ENCODE results near the gene LYZL1. TPM values are rescaled to one million over a fixed set of nuclear protein-coding genes. Genes with fewer than 3 reads are reported as not detected.

Gene LYZL1
- polyA plus RNA-seq, 2 donors = not detected

DNA sequence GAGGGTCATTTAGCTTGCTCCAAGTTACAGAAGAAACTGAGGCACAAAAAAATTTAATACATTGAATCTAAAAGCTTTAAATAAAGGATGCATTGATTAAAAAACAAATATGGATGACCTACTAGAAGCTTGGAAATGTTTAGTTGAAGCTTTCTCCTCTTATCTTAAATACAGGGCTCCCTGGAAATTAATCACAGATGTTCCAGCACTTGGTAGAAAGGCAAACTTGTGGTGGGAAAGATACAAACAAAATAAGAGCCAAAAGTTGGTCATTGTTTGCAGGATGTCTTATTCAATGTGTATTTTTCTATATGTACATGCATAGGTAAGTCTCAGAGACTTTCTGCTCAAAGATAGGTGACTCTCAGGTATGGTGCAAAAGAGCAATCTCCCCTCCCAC, 40.7 kb upstream of the LYZL1 start:
- H3K4me1 ChIP-seq (ENCODE audit: control insufficient read depth in 2 of 2, insufficient read depth in 2 of 2, low read length in 1 of 2) = no peaks in the 10 kb centered on the region
- H3K9me3 ChIP-seq (ENCODE audit: control insufficient read depth in 2 of 2, insufficient read depth in 1 of 2, low read depth in 1 of 2, low read length in 1 of 2) = no peaks in the 10 kb centered on the region
- H3K36me3 ChIP-seq (ENCODE audit: control insufficient read depth in 2 of 2, insufficient read depth in 2 of 2, low read length in 1 of 2) = no peaks in the 10 kb centered on the region
- H3K27me3 ChIP-seq (ENCODE audit: control insufficient read depth in 1 of 2, insufficient read depth in 2 of 2, low read length in 2 of 2) = no peaks in the 10 kb centered on the region
- H3K4me3 ChIP-seq (ENCODE audit: low read depth in 1 of 2, low read length in 2 of 2) = no peak overlapping the region
- H3K27ac ChIP-seq (ENCODE audit: low read depth in 2 of 2, low read length in 1 of 2) = no peak overlapping the region

DNA sequence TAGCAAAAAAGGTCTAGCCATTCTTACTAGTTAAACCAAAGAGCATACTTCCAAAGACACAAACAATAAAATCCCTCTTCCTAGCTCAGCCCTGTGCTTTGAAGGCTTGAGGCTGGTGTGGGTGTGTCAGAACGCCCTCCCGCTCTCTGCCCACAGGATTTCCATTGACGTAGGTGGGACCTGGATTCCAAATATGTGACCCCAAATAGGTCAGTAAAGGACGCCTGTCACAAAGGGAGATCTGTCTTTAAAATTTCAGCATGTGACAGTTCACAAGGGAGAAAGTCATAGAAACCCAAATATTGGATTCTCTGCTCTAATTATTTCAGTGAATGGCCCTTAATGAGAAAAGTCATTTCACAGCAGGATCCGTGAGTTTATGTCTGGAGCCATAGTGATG, 39.9 kb upstream of the LYZL1 start:
- H3K9me3 ChIP-seq (ENCODE audit: control insufficient read depth in 2 of 2, insufficient read depth in 1 of 2, low read depth in 1 of 2, low read length in 1 of 2) = no peaks in the 10 kb centered on the region
- no peaks in the 10 kb centered on the region for H3K4me1 ChIP-seq (ENCODE audit: control insufficient read depth in 2 of 2, insufficient read depth in 2 of 2, low read length in 1 of 2)
- H3K27ac ChIP-seq (ENCODE audit: low read depth in 2 of 2, low read length in 1 of 2) = no peak overlapping the region
- H3K27me3 ChIP-seq (ENCODE audit: control insufficient read depth in 1 of 2, insufficient read depth in 2 of 2, low read length in 2 of 2) = no peaks in the 10 kb centered on the region
- no peak overlapping the region for H3K4me3 ChIP-seq (ENCODE audit: low read depth in 1 of 2, low read length in 2 of 2)
- no peaks in the 10 kb centered on the region for H3K36me3 ChIP-seq (ENCODE audit: control insufficient read depth in 2 of 2, insufficient read depth in 2 of 2, low read length in 1 of 2)
- 52 to 55% methylated on average over 5 of the region's 5 CpGs for WGBS, 2 donors

DNA sequence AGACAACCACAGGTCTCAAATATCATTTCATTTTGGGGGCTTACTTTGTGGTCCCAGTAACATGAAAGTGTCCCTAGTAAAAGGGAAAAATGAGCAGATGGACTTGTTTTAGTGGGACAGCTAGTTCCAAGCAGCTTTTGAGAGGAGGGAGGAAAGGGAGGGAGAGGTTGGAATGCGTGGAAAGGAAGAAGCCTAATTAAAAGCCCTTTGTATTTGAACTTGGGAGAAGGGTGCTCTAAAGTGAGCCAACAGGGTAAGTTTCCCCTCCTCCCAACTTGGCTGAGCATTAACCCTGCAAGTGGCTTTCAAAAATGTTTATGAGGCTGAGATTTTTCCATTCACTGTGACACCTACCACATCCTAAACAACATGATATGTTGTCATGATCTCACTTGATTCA, 38.8 kb upstream of the LYZL1 start:
- Histone ChIP-seq H3K4me1 (ENCODE audit: control insufficient read depth in 2 of 2, insufficient read depth in 2 of 2, low read length in 1 of 2) (no peaks in the 10 kb centered on the region), H3K36me3 (ENCODE audit: control insufficient read depth in 2 of 2, insufficient read depth in 2 of 2, low read length in 1 of 2) (no peaks in the 10 kb centered on the region), H3K4me3 (ENCODE audit: low read depth in 1 of 2, low read length in 2 of 2) (no peak overlapping the region), H3K27ac (ENCODE audit: low read depth in 2 of 2, low read length in 1 of 2) (no peak overlapping the region), H3K9me3 (ENCODE audit: control insufficient read depth in 2 of 2, insufficient read depth in 1 of 2, low read depth in 1 of 2, low read length in 1 of 2) (no peaks in the 10 kb centered on the region), H3K27me3 (ENCODE audit: control insufficient read depth in 1 of 2, insufficient read depth in 2 of 2, low read length in 2 of 2) (peaks cover 0 to 3% of the 10 kb centered on the region in 2 donors)
- 55 to 61% methylated on average over 1 of the region's 1 CpG for WGBS, 2 donors

DNA sequence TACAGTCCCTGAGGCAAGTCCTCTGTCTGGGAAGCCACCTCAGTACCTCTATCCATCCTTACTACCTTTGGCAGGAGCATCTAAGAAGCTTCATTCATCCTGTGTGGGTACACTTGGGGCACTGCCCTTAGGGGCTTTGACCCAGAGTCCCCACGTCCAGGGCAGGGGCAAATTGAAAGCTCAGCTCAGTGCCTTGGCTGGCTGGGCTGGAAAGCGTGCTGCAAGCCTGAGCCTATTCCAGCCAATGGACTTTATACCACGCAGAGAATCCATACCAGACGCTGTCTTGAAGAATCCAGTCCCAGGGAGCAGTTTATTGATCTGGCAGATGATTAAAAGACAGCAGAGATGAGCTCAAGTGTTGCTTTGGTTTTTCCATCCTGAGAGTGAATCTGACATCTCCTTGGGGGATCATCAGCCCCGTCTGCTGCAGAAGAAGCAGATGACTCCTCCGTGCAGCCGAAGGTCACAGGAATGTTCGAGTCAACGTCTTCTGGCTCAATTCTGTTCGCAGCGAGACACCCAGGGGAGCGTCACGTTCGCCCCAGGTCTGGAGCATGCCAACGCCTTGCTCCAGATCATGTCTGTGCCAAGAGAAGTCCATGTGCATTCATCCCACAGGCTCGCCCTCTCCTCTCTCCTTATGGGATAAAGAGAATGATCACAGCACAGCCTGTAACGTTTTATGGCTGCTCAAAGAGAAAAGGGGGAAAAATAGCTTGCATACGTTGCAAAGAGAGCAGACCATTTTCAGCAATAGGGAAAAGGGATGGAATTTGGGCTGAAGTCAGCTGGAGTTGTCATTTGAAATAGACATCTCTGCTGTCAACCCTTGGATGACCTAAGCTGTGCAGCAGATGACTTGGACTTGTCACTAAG, 35.8 kb upstream of the LYZL1 start:
- Histone ChIP-seq H3K4me1 (ENCODE audit: control insufficient read depth in 2 of 2, insufficient read depth in 2 of 2, low read length in 1 of 2) (no peaks in the 10 kb centered on the region), H3K36me3 (ENCODE audit: control insufficient read depth in 2 of 2, insufficient read depth in 2 of 2, low read length in 1 of 2) (no peaks in the 10 kb centered on the region), H3K4me3 (ENCODE audit: low read depth in 1 of 2, low read length in 2 of 2) (no peak overlapping the region), H3K9me3 (ENCODE audit: control insufficient read depth in 2 of 2, insufficient read depth in 1 of 2, low read depth in 1 of 2, low read length in 1 of 2) (no peaks in the 10 kb centered on the region), H3K27me3 (ENCODE audit: control insufficient read depth in 1 of 2, insufficient read depth in 2 of 2, low read length in 2 of 2) (peaks cover 0 to 3% of the 10 kb centered on the region in 2 donors), H3K27ac (ENCODE audit: low read depth in 2 of 2, low read length in 1 of 2) (no peak overlapping the region)
- WGBS, 2 donors = 72 to 74% methylated on average over 18 of the region's 18 CpGs

DNA sequence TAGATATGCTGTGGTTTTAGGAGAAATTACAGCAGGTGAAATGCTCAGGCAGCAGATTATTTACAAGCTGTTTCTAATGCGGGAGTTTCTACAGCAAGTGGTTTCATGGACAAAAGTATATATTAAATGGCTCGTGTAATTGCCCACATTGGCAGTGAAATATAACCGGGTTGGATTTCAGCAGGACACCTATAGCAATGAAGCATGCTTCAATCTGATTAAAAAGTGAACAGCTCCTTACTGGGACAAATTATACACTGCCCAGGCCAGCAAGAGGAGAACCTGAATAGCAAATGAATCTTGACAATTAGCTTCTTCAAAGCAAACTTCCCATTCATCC, 35.2 kb upstream of the LYZL1 start:
- no peak overlapping the region for H3K4me3 ChIP-seq (ENCODE audit: low read depth in 1 of 2, low read length in 2 of 2)
- H3K9me3 ChIP-seq (ENCODE audit: control insufficient read depth in 2 of 2, insufficient read depth in 1 of 2, low read depth in 1 of 2, low read length in 1 of 2) = no peaks in the 10 kb centered on the region
- WGBS, 2 donors = 77 to 81% methylated on average over 3 of the region's 3 CpGs
- no peaks in the 10 kb centered on the region for H3K36me3 ChIP-seq (ENCODE audit: control insufficient read depth in 2 of 2, insufficient read depth in 2 of 2, low read length in 1 of 2)
- peaks cover 0 to 3% of the 10 kb centered on the region in 2 donors for H3K27me3 ChIP-seq (ENCODE audit: control insufficient read depth in 1 of 2, insufficient read depth in 2 of 2, low read length in 2 of 2)
- no peak overlapping the region for H3K27ac ChIP-seq (ENCODE audit: low read depth in 2 of 2, low read length in 1 of 2)
- no peaks in the 10 kb centered on the region for H3K4me1 ChIP-seq (ENCODE audit: control insufficient read depth in 2 of 2, insufficient read depth in 2 of 2, low read length in 1 of 2)

DNA sequence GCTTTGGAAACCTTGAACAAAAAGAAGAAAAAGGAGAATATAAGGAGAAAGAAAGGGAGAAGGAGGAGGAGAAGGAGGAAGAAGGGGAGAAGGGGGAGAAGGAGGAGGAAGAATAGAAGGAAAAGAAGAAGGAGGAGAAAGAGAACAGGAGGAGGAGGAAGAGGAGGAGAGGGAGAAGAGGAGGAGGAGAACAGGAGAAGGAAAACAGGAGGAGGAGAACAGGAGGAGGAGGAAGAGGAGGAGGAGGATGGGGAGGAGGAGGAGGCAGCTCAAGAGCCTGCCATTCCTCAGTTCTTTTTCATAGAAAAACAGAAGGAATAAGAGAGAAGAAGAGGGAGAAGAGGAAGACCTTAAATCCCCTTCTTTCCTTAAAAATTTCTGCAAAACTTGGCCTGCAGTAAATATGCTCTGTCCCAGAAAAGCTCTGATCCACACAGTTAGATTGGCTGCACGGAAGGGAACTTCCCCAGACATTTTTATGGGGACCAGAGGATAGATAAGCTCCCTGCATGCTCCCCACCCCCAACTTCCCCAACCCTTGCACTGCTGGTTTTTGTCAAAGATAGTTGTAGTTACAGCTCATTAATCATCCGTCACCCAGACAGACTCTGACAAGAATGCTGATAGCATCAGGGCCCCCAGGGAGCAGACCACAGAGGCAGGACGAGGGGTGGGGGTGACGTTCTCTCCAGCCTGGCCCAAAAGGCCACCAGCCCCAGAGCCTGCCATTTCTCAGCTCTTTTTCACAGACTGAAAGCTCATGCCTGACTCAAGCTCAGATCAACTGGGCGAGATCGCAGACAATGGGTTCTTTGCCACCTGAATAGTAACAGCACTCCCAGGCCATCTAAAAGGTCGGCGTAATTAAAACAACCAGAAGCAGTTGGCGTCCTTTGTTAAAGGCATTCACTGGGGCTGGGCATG, 34.5 kb upstream of the LYZL1 start:
- Histone ChIP-seq H3K4me3 (ENCODE audit: low read depth in 1 of 2, low read length in 2 of 2) (no peak overlapping the region), H3K36me3 (ENCODE audit: control insufficient read depth in 2 of 2, insufficient read depth in 2 of 2, low read length in 1 of 2) (no peaks in the 10 kb centered on the region), H3K27ac (ENCODE audit: low read depth in 2 of 2, low read length in 1 of 2) (no peak overlapping the region), H3K4me1 (ENCODE audit: control insufficient read depth in 2 of 2, insufficient read depth in 2 of 2, low read length in 1 of 2) (no peaks in the 10 kb centered on the region), H3K27me3 (ENCODE audit: control insufficient read depth in 1 of 2, insufficient read depth in 2 of 2, low read length in 2 of 2) (peaks cover 0 to 3% of the 10 kb centered on the region in 2 donors), H3K9me3 (ENCODE audit: control insufficient read depth in 2 of 2, insufficient read depth in 1 of 2, low read depth in 1 of 2, low read length in 1 of 2) (no peaks in the 10 kb centered on the region)
- 32 to 42% methylated on average over 9 of the region's 9 CpGs for WGBS, 2 donors

DNA sequence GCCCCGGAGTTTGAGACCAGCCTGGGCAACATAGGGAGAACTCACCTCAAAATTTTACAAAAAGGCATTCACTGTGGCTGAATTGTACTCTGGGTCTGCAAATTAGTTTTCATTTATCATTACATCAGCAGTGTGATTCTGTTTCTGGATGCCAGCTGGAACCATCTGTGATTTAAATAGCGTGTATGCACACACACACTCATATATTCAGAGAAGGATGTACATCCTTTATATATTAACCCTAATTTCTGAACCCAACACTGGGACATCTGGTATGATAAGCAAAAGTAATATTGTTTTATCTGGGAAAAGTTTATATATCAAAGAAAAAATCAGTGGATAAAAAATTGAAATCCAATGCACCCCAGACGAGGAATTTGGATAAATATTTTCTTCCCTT, 33.8 kb upstream of the LYZL1 start:
- H3K27me3 ChIP-seq (ENCODE audit: control insufficient read depth in 1 of 2, insufficient read depth in 2 of 2, low read length in 2 of 2) = peaks cover 0 to 3% of the 10 kb centered on the region in 2 donors
- H3K27ac ChIP-seq (ENCODE audit: low read depth in 2 of 2, low read length in 1 of 2) = no peak overlapping the region
- 60% methylated on average over 3 of the region's 3 CpGs for WGBS, 2 donors

DNA sequence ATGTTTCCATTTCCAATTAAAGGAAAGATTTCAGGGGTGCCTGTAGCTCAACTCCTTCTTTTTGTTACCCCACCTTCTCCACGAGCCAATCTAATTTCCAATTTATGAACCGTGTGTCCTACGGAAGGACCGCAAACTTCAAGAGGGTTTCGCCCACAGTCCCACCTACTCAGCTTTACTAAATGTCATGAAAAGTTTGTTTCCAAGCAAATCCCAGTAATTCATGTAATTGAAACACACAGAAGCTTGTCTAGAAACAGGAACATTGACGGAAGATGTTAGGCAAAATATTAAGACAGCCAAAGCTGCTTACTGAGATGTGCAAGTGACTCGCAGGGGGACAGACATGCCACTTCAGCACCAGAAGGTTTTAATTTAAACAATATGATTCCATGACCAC, 32.9 kb upstream of the LYZL1 start:
- no peak overlapping the region for H3K27ac ChIP-seq (ENCODE audit: low read depth in 2 of 2, low read length in 1 of 2)

More for the DNA sequence above, 33.8 kb upstream of the LYZL1 start:
- no peaks in the 10 kb centered on the region for H3K9me3 ChIP-seq (ENCODE audit: control insufficient read depth in 2 of 2, insufficient read depth in 1 of 2, low read depth in 1 of 2, low read length in 1 of 2)
- no peaks in the 10 kb centered on the region for H3K4me1 ChIP-seq (ENCODE audit: control insufficient read depth in 2 of 2, insufficient read depth in 2 of 2, low read length in 1 of 2)
- H3K4me3 ChIP-seq (ENCODE audit: low read depth in 1 of 2, low read length in 2 of 2) = no peak overlapping the region
- no peaks in the 10 kb centered on the region for H3K36me3 ChIP-seq (ENCODE audit: control insufficient read depth in 2 of 2, insufficient read depth in 2 of 2, low read length in 1 of 2)

DNA sequence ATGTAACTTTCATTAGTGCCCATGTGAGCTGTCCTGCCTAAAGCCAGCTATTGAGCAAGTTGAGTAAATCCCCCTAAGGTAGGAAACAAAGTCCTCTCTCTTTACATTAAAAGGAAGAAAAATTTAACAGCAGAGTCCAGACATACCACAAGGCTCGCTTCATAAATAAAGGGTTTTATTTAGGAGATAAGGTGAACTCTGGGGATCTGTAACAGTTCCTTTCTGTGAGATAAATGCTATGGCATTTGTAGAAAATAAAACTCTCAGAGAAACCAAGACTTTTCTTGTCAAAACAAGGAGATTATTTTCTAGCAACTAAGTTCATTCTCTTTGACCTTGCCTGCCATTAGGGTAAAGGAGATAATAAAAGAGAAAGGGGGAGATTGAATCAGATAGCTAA, 32.3 kb upstream of the LYZL1 start:
- Histone ChIP-seq H3K27me3 (ENCODE audit: control insufficient read depth in 1 of 2, insufficient read depth in 2 of 2, low read length in 2 of 2) (peaks cover 0 to 3% of the 10 kb centered on the region in 2 donors), H3K36me3 (ENCODE audit: control insufficient read depth in 2 of 2, insufficient read depth in 2 of 2, low read length in 1 of 2) (no peaks in the 10 kb centered on the region), H3K27ac (ENCODE audit: low read depth in 2 of 2, low read length in 1 of 2) (no peak overlapping the region), H3K9me3 (ENCODE audit: control insufficient read depth in 2 of 2, insufficient read depth in 1 of 2, low read depth in 1 of 2, low read length in 1 of 2) (peaks cover 0 to 2% of the 10 kb centered on the region in 2 donors), H3K4me1 (ENCODE audit: control insufficient read depth in 2 of 2, insufficient read depth in 2 of 2, low read length in 1 of 2) (no peaks in the 10 kb centered on the region), H3K4me3 (ENCODE audit: low read depth in 1 of 2, low read length in 2 of 2) (no peak overlapping the region)
- 37 to 50% methylated on average over 1 of the region's 1 CpG for WGBS, 2 donors

More for the DNA sequence above, 32.9 kb upstream of the LYZL1 start:
- Histone ChIP-seq H3K4me1 (ENCODE audit: control insufficient read depth in 2 of 2, insufficient read depth in 2 of 2, low read length in 1 of 2) (no peaks in the 10 kb centered on the region), H3K36me3 (ENCODE audit: control insufficient read depth in 2 of 2, insufficient read depth in 2 of 2, low read length in 1 of 2) (no peaks in the 10 kb centered on the region), H3K4me3 (ENCODE audit: low read depth in 1 of 2, low read length in 2 of 2) (no peak overlapping the region), H3K9me3 (ENCODE audit: control insufficient read depth in 2 of 2, insufficient read depth in 1 of 2, low read depth in 1 of 2, low read length in 1 of 2) (peaks cover 0 to 2% of the 10 kb centered on the region in 2 donors), H3K27me3 (ENCODE audit: control insufficient read depth in 1 of 2, insufficient read depth in 2 of 2, low read length in 2 of 2) (peaks cover 0 to 3% of the 10 kb centered on the region in 2 donors)
- WGBS, 2 donors = 75 to 86% methylated on average over 7 of the region's 7 CpGs

All from esophagus (tissue), 2 donors.